Measurements from ENCODE around the gene TSNAX. TPM values are rescaled to one million over a fixed set of nuclear protein-coding genes. Genes with fewer than 3 reads are reported as not detected.

The TSNAX gene, protein sequence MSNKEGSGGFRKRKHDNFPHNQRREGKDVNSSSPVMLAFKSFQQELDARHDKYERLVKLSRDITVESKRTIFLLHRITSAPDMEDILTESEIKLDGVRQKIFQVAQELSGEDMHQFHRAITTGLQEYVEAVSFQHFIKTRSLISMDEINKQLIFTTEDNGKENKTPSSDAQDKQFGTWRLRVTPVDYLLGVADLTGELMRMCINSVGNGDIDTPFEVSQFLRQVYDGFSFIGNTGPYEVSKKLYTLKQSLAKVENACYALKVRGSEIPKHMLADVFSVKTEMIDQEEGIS
- 44.0 and 45.1 TPM in 2 replicates for total RNA-seq (2014; rRNA removed; shearing (Covaris generic))

DNA sequence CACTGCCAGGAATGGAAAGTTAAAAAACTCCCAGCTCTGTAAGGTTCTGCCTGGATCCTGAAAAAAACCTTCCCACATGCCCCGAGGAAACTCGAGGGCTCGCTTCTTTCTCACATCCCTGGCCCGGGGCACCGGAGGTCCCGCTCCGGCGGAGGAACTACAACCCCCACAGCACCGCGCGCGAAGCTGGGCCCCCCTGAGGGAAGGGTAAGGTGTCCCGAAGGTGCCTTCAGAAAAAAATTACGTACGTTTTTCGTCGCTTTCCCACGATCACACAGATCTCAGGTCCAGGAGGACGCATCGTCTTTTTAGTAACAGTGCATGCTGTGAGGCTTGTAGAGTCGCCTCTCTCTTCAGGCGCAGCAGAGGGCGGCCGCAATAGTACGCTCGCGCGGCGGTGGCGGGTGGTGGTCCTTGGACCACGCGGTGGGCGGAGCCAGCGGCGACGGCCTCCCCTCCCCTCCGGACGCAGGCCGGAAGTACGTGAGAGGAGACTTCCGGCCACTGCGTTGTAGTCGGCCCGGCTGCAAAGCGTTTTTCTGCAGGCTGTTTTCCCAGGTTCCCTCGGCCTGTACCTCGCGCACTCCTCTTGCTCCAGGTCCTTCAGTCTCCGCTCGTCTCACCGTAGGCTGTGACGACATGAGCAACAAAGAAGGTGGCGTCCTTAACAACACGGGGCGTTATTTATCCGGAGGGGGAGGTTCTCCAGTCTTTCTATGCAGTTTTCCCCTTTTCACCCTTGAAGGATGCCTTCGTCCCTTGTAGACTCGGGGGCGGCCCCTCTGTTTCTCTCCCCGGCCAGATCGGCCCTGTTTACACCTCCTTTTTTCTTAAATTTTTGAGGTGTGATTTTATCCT lies at the start of gene TSNAX:
Gene TSNAX, plus strand, starts transcription at position 498 of the 858 bp plus-strand sequence. Its CDS starts 142 bp downstream, at position 640.

Other genes with a start within 250 kb of the TSNAX start
- 11.9 and 12.5 TPM in 2 replicates for gene EXOC8, start 190.8 kb upstream of the TSNAX start, total RNA-seq (2014; rRNA removed; shearing (Covaris generic))
- gene SPRTN, start 190.4 kb upstream of the TSNAX start, total RNA-seq (2014; rRNA removed; shearing (Covaris generic)): 15.5 and 34.8 TPM in 2 replicates
- 24.0 and 28.1 TPM in 2 replicates for gene EGLN1, start 106.4 kb upstream of the TSNAX start, total RNA-seq (2014; rRNA removed; shearing (Covaris generic))
- gene DISC1, start 98.1 kb downstream of the TSNAX start, total RNA-seq (2014; rRNA removed; shearing (Covaris generic)): 6.0 and 14.1 TPM in 2 replicates

Measured in A375 (cell line).